Glutamatergic neuron (in vitro differentiated cells): ENCODE data around the gene GFER. TPM values are rescaled to one million over a fixed set of nuclear protein-coding genes. Genes with fewer than 3 reads are reported as not detected.

Experiments
- DNase-seq: peaks from one replicate; pipeline ENCODE4 v3.0.0; 2022
- H3K27ac Mint-ChIP-seq: one replicate; pipeline ENCODE4 v1.8.0; 2020; ENCODE audit warnings: mild to moderate bottlenecking, mixed read lengths, inconsistent platforms; ENCODE audit not compliant: unreplicated experiment
- H3K27me3 Mint-ChIP-seq: one replicate; pipeline ENCODE4 v1.8.0; 2020; ENCODE audit warnings: mild to moderate bottlenecking, moderate library complexity, mixed read lengths, inconsistent platforms; ENCODE audit not compliant: unreplicated experiment
- H3K36me3 Mint-ChIP-seq: one replicate; pipeline ENCODE4 v1.8.0; 2020; ENCODE audit warnings: mild to moderate bottlenecking, mixed read lengths, inconsistent platforms; ENCODE audit not compliant: unreplicated experiment
- H3K4me1 Mint-ChIP-seq: one replicate; pipeline ENCODE4 v1.8.0; 2020; ENCODE audit warnings: mild to moderate bottlenecking, low read depth, mixed read lengths, inconsistent platforms; ENCODE audit not compliant: unreplicated experiment
- H3K4me3 Mint-ChIP-seq: one replicate; pipeline ENCODE4 v1.8.0; 2020; ENCODE audit warnings: mild to moderate bottlenecking, mixed read lengths, inconsistent platforms; ENCODE audit not compliant: unreplicated experiment
- H3K9me3 Mint-ChIP-seq: one replicate; pipeline ENCODE4 v1.8.0; 2020; ENCODE audit warnings: mild to moderate bottlenecking, moderate library complexity, mixed read lengths, inconsistent platforms; ENCODE audit not compliant: unreplicated experiment
- total RNA-seq: library from RNA; stranded (reverse); fragmentation: NEBNext Ultra II Directional; extraction: Animal tissue kit (Norgen Biotek cat#: 25700); gene quantifications from one replicate; pipeline ENCODE4 v1.2.1, GENCODE V29; 2021; ENCODE audit not compliant: unreplicated experiment
- TF ChIP-seq, protein P1 (sequence below): fragments of 200-600 bp; sonication (generic); IDR thresholded peaks from one replicate; pipeline ENCODE4 v1.5.0; 2021; ENCODE audit not compliant: partially characterized antibody, unreplicated experiment

GFER gene
- total RNA-seq, 1 donor from 2014 or later: 26.0 TPM

DNA sequence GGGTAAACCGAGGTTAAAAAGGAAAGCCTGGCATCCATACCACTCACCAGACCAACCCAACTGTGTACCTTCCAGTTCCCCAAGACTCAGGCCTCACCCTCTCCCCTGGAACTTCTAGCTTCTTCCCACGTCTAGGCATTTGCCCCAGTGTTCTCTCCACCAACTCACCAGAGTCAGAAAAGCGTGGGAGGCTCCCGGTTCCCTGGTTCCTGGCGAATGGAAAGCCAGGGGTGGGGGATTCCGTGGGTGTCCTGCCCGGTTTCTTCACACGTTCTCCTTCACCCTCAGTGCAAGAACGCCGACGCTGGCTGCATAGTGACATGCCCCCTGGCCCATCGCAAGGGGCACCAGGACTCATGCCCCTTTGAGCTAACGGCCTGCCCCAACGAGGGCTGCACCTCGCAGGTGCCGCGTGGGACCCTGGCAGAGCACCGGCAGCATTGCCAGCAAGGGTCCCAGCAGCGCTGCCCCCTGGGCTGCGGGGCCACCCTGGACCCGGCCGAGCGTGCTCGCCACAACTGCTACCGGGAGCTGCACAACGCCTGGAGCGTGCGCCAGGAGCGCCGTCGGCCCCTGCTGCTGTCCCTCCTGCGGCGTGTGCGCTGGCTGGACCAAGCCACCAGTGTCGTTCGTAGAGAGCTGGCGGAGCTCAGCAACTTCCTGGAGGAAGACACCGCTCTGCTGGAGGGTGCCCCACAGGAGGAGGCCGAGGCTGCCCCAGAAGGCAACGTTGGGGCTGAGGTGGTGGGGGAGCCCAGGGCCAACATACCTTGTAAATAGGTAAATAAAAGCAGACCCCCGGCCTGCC, 15.6 kb upstream of the GFER start:
- H3K9me3 Mint-ChIP-seq: peaks cover 15% of the 10 kb centered on the region
- no peak overlapping the region for H3K4me3 Mint-ChIP-seq
- no peaks in the 10 kb centered on the region for H3K36me3 Mint-ChIP-seq
- TF ChIP-seq, protein P1, sequence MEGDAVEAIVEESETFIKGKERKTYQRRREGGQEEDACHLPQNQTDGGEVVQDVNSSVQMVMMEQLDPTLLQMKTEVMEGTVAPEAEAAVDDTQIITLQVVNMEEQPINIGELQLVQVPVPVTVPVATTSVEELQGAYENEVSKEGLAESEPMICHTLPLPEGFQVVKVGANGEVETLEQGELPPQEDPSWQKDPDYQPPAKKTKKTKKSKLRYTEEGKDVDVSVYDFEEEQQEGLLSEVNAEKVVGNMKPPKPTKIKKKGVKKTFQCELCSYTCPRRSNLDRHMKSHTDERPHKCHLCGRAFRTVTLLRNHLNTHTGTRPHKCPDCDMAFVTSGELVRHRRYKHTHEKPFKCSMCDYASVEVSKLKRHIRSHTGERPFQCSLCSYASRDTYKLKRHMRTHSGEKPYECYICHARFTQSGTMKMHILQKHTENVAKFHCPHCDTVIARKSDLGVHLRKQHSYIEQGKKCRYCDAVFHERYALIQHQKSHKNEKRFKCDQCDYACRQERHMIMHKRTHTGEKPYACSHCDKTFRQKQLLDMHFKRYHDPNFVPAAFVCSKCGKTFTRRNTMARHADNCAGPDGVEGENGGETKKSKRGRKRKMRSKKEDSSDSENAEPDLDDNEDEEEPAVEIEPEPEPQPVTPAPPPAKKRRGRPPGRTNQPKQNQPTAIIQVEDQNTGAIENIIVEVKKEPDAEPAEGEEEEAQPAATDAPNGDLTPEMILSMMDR: no peak
- H3K4me1 Mint-ChIP-seq: peaks cover 7% of the 10 kb centered on the region
- peaks cover 13% of the 10 kb centered on the region for H3K27me3 Mint-ChIP-seq
- H3K27ac Mint-ChIP-seq: no peak overlapping the region
- DNase-seq: no peak

DNA sequence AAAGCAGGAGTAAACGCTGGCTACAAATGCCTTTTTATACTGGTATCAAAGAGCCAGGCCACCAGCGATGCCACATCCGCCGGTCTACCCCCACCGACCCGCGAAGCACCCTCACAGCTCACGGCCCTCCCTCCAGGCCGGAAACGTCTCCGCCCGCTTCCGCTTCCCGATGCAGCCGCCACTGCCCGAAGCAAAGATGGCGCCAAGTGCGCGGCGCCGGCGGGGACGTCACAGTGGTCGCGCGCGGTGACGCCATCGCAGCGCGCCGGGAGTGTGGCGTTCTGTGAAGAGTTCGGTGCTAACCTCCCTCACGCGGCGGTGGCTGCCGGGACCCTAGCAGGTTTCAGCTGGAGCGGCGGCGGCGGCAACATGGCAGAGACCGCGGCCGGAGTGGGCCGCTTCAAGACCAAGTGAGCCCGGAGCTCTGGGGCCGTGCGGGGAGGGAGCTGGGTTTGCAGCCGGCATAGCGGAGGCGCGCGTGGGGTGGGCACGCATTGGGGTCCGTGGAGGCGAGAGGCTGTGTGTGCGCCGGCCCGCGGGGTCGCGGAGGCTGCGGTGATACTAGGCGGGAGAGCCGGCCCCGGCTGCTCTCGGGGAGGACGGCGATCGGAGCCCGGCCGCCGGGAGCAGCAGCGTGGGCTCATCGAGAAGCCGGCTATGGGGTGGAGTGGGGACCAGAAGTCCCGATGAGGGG, 12.1 kb upstream of the GFER start, which contains the start of gene TBL3:
TSS of gene TBL3 (plus strand) at position 258 of the 694 bp plus-strand sequence. CDS start at position 370, 112 bp downstream.
- TF ChIP-seq, protein P1: no peak
- Mint-ChIP-seq H3K27me3 (peaks cover 8% of the 10 kb centered on the region), H3K9me3 (peaks cover 8% of the 10 kb centered on the region), H3K4me3 (peak within 1 kb of the TSS; percentile 97), H3K36me3 (no peaks in the 10 kb centered on the region), H3K4me1 (peaks cover 2% of the 10 kb centered on the region), H3K27ac (peak within 1 kb of the TSS; percentile 98)
- DNase-seq: peak; percentile 95

DNA sequence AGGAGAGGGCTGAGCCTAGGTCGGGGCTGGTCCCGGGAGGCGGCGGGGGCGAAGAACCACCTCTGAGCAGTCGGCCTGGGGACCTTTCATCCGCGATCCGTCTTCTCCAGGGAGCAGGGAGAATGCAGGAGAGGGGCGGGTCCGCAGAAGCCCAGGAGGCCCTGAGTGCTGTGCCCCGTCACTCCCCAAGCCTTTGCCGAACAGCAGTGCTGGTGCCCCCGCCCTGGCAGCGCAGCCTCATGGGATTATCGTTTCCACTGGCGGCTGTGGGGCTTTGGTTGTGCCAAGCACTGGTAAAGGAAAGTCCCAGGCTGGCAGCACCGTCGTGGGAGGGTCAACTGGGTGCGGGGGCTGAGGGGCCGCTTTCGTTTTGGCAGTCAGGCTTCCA, 11.5 kb upstream of the GFER start:
- DNase-seq: no peak
- TF ChIP-seq, protein P1: no peak
- H3K36me3 Mint-ChIP-seq: no peaks in the 10 kb centered on the region
- H3K4me1 Mint-ChIP-seq: peaks cover 2% of the 10 kb centered on the region
- peaks cover 8% of the 10 kb centered on the region for H3K27me3 Mint-ChIP-seq
- H3K27ac Mint-ChIP-seq: no peak overlapping the region
- H3K4me3 Mint-ChIP-seq: peak overlapping the region; percentile 97
- H3K9me3 Mint-ChIP-seq: peaks cover 8% of the 10 kb centered on the region

DNA sequence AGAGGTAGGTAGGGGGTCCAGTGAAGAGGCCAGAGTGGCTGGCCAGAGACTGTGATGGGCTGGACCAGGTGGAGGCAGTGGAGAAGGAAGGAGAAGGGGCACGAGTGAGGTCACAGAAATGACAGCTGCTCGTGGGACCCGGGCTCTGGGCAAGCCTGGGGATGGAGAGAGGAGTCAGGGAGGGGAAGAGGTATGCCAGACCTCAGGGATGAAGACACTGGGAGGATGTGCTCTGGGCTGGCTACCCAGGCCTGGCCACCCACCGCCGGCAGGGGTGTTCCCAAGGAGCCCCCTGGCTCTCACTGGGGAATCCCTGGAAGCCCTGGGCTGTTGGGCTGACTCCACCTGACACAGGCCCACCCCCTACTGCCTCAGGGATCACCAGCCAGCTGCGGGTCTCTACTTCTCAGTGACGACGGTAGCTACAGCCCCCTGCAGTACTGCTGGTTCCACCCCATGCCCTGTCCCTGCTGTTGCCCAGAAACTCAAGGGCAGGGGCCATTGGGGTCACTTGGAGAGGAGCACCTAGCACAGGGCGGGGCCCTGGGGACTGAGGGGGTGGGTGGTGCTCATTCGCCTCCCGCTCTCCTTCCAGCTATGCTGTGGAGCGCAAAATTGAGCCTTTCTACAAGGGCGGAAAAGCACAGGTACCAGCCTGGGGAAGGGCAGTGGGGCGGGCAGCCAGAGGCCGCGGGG, 10.4 kb upstream of the GFER start:
- H3K36me3 Mint-ChIP-seq: no peaks in the 10 kb centered on the region
- peaks cover 8% of the 10 kb centered on the region for H3K9me3 Mint-ChIP-seq
- H3K27me3 Mint-ChIP-seq: peaks cover 8% of the 10 kb centered on the region
- H3K4me1 Mint-ChIP-seq: peaks cover 2% of the 10 kb centered on the region
- DNase-seq: no peak
- TF ChIP-seq, protein P1: no peak
- H3K27ac Mint-ChIP-seq: no peak overlapping the region
- H3K4me3 Mint-ChIP-seq: no peak overlapping the region
